Measurements from ENCODE around the gene TSNAXIP1. TPM values are rescaled to one million over a fixed set of nuclear protein-coding genes. Genes with fewer than 3 reads are reported as not detected.

Gene TSNAXIP1
- total RNA-seq, 2 donors from 2014 or later, result 1.6 TPM; not detected in 1

GRCh38 chr16:67766291-67766690 lies 40.4 kb upstream of the TSNAXIP1 start:
- Histone ChIP-seq H3K9me3 (no peaks in the 10 kb centered on the region), H3K27ac (no peak overlapping the region), H3K4me3 (no peak overlapping the region), H3K4me1 (no peaks in the 10 kb centered on the region), H3K36me3 (replicated peaks in 1 of 2; ENCODE audit: insufficient read depth in 1 of 2, low read depth in 2 of 2) (no peaks in the 10 kb centered on the region), H3K27me3 (no peaks in the 10 kb centered on the region)
- no peak for ATAC-seq
- 87 to 92% methylated on average over 4 of the region's 4 CpGs for WGBS, 2 donors
- no peak for DNase-seq
- TF ChIP-seq POLR2A (IDR thresholded peaks at IDR 0.05) (no peak), CTCF (IDR thresholded peaks at IDR 0.05) (no peak)
- intact Hi-C loops (cut with DNase I), result no loop called here

GRCh38 chr16:67767953-67768352 lies 38.7 kb upstream of the TSNAXIP1 start:
- 79 to 89% methylated on average over 7 of the region's 7 CpGs for WGBS, 2 donors
- no peaks in the 10 kb centered on the region for H3K9me3 ChIP-seq
- no peak for ATAC-seq
- no peak for DNase-seq
- TF ChIP-seq CTCF (IDR thresholded peaks at IDR 0.05) (no peak), POLR2A (IDR thresholded peaks at IDR 0.05) (no peak)
- peaks cover 4% of the 10 kb centered on the region for H3K4me1 ChIP-seq
- H3K27ac ChIP-seq, result no peak overlapping the region
- intact Hi-C loops (cut with DNase I), result no loop called here
- H3K4me3 ChIP-seq, result no peak overlapping the region
- no peaks in the 10 kb centered on the region for H3K36me3 ChIP-seq (replicated peaks in 1 of 2; ENCODE audit: insufficient read depth in 1 of 2, low read depth in 2 of 2)
- H3K27me3 ChIP-seq, result no peaks in the 10 kb centered on the region

GRCh38 chr16:67770346-67770991 lies 36.2 kb upstream of the TSNAXIP1 start:
- Histone ChIP-seq H3K4me1 (peaks cover 22% of the 10 kb centered on the region), H3K4me3 (no peak overlapping the region), H3K27me3 (no peaks in the 10 kb centered on the region), H3K9me3 (no peaks in the 10 kb centered on the region), H3K27ac (no peak overlapping the region), H3K36me3 (replicated peaks in 1 of 2; ENCODE audit: insufficient read depth in 1 of 2, low read depth in 2 of 2) (no peaks in the 10 kb centered on the region)
- TF ChIP-seq POLR2A (IDR thresholded peaks at IDR 0.05) (no peak), CTCF (IDR thresholded peaks at IDR 0.05) (no peak)
- DNase-seq (no peak), ATAC-seq (no peak)
- WGBS, 2 donors, result 88 to 96% methylated on average over 6 of the region's 6 CpGs
- intact Hi-C loops (cut with DNase I), result no loop called here

- WGBS, 2 donors, result 31 to 32% methylated on average over 4 of the region's 4 CpGs
- DNase-seq, result peak; percentile 43 to 66 (median 52)
- H3K9me3 ChIP-seq, result no peaks in the 10 kb centered on the region
- intact Hi-C loops (cut with DNase I), result no loop called here
- H3K4me3 ChIP-seq, result no peak overlapping the region
- TF ChIP-seq POLR2A (IDR thresholded peaks at IDR 0.05) (no peak), CTCF (IDR thresholded peaks at IDR 0.05) (no peak)
- no peaks in the 10 kb centered on the region for H3K27me3 ChIP-seq
- H3K36me3 ChIP-seq (replicated peaks in 1 of 2; ENCODE audit: insufficient read depth in 1 of 2, low read depth in 2 of 2), result no peaks in the 10 kb centered on the region
- ATAC-seq, result peak; percentile 60
- peaks cover 22% of the 10 kb centered on the region for H3K4me1 ChIP-seq
- peak overlapping the region in 3 of 4 donors; percentile 6 to 45 (median 39) for H3K27ac ChIP-seq
Measured at GRCh38 chr16:67773099-67773498, 33.6 kb upstream of the TSNAXIP1 start.
